Measurements from ENCODE around the gene SLC22A5.

SLC22A5 gene

DNA sequence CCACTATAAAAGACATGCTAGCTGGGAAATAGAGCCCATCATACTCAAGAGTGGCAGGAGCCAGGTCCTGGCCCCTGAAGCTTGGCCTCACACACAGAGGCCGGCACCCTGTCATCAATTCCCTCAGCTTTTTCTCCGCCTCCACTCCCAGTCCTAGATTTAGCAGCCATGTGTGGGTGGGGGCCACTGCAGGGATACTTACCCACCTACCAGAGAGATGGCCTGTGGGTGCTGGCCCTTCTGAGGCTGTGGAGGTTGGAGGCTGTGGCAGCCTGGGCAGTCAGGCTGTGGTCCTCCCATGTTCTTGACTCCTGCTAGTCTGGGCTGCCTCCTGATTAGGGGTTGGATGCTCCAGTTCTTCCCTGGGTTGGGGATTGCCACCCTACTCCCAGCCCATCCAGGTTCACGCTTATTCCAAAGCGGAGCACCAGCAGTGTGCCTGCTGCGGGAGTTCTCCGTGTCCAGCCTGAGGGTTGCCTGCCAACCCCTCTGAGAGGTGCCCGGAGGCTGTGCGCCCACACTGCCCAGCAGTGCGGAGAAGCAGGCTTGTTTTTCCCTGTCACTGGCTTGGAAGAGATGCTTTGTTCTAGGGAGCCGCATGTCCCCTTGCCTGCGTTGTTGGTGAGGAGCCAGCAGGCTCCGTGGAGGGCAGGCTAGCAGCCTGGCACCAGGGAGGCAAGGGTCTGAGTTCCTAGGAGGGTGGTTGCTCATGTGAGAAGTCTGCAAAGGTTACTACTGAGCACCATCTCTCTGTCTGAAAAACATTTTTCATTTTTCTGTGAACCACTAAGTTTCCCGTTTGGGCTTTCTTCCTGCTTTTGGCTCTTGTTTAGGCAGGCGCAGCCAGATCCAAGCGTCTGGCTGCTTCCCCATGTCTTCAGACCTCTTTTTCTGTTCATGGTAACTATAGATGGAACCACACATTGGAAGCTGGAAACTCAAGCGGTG lies 7.5 kb downstream of the SLC22A5 start:
- Histone ChIP-seq H3K4me3 (ENCODE audit: insufficient read depth, low read depth, low read length, poor library complexity, severe bottlenecking) (no peak overlapping the region), H3K9me3 (ENCODE audit: control insufficient read depth, low read length) (no peaks in the 10 kb centered on the region), H3K27me3 (replicated peaks; ENCODE audit: control insufficient read depth, insufficient read depth, low read length, poor library complexity, severe bottlenecking) (no peaks in the 10 kb centered on the region), H3K4me1 (ENCODE audit: control insufficient read depth, insufficient read depth, low read length, poor library complexity, severe bottlenecking) (no peaks in the 10 kb centered on the region), H3K27ac (ENCODE audit: insufficient read depth, low read length, poor library complexity, severe bottlenecking) (no peak overlapping the region), H3K36me3 (ENCODE audit: control insufficient read depth, insufficient read depth, low read length) (peaks cover 5% of the 10 kb centered on the region)
- DNase-seq, result no peak

DNA sequence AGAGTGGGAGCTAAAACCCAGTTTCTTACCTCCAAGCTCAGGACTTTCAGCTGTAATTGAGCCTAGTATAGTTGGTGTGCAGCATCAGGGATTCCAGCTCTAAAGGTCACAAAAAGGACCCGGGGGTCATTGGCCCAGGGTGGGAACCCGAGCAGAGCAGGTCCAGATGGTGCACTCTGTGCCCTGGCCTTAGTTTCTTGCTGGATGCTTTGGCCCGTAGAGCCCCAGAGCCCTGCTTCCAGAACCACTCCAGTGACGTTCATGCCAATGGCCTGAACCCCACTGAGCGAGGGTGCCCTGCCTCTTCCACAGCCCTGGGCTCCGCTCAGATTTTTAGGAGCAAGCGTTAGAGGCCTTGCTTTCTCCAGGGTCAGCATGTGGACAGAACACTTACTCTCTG lies 8.2 kb downstream of the SLC22A5 start:
- Histone ChIP-seq H3K27me3 (replicated peaks; ENCODE audit: control insufficient read depth, insufficient read depth, low read length, poor library complexity, severe bottlenecking) (no peaks in the 10 kb centered on the region), H3K9me3 (ENCODE audit: control insufficient read depth, low read length) (no peaks in the 10 kb centered on the region), H3K4me3 (ENCODE audit: insufficient read depth, low read depth, low read length, poor library complexity, severe bottlenecking) (no peak overlapping the region), H3K36me3 (ENCODE audit: control insufficient read depth, insufficient read depth, low read length) (peaks cover 5% of the 10 kb centered on the region), H3K27ac (ENCODE audit: insufficient read depth, low read length, poor library complexity, severe bottlenecking) (no peak overlapping the region), H3K4me1 (ENCODE audit: control insufficient read depth, insufficient read depth, low read length, poor library complexity, severe bottlenecking) (no peaks in the 10 kb centered on the region)
- DNase-seq, result no peak

DNA sequence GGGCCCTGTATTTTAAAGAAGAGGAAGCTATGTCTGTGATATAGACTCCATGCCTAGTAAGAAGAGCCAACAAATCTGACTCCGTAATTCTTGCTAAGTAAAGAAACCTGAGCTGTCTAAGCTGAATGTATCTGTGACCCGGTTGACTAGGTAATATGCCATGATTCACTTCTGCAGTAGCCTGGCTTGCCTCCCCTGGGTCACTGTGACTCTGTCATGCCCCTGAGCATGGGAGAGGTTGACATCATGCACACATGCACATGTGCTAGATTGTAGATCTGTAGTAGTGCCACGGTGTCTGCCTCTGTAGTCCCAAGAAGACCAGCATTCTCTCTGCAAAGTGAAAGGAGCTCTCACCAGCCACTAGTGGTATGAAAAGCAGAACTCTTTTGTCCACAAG lies 9.1 kb downstream of the SLC22A5 start:
- H3K4me3 ChIP-seq (ENCODE audit: insufficient read depth, low read depth, low read length, poor library complexity, severe bottlenecking), result no peak overlapping the region
- no peak for DNase-seq
- no peaks in the 10 kb centered on the region for H3K9me3 ChIP-seq (ENCODE audit: control insufficient read depth, low read length)
- peaks cover 5% of the 10 kb centered on the region for H3K36me3 ChIP-seq (ENCODE audit: control insufficient read depth, insufficient read depth, low read length)
- no peak overlapping the region for H3K27ac ChIP-seq (ENCODE audit: insufficient read depth, low read length, poor library complexity, severe bottlenecking)
- H3K4me1 ChIP-seq (ENCODE audit: control insufficient read depth, insufficient read depth, low read length, poor library complexity, severe bottlenecking), result no peaks in the 10 kb centered on the region
- no peaks in the 10 kb centered on the region for H3K27me3 ChIP-seq (replicated peaks; ENCODE audit: control insufficient read depth, insufficient read depth, low read length, poor library complexity, severe bottlenecking)

DNA sequence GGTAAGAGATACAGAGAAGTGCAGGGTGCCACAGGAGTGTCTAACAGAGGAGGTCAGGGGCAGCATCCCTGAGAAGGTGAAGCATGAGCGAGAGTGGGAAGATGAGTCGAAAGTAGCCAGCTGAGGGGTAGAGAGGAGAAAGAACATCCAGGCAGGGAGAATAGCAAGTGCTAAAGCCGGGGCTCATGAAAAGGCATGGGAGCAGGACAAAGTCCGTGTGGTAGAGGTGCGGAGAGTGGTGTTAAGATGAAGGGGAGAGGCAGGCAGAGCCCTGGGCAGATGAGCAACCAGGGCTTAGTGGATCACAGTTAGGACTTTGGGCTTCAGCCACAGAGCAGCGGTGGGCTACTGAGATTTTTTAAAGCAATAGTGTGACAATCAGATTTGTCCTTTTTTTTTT lies 10.5 kb downstream of the SLC22A5 start:
- Histone ChIP-seq H3K36me3 (ENCODE audit: control insufficient read depth, insufficient read depth, low read length) (peaks cover 5% of the 10 kb centered on the region), H3K27ac (ENCODE audit: insufficient read depth, low read length, poor library complexity, severe bottlenecking) (no peak overlapping the region), H3K4me3 (ENCODE audit: insufficient read depth, low read depth, low read length, poor library complexity, severe bottlenecking) (no peak overlapping the region), H3K9me3 (ENCODE audit: control insufficient read depth, low read length) (no peaks in the 10 kb centered on the region), H3K27me3 (replicated peaks; ENCODE audit: control insufficient read depth, insufficient read depth, low read length, poor library complexity, severe bottlenecking) (no peaks in the 10 kb centered on the region), H3K4me1 (ENCODE audit: control insufficient read depth, insufficient read depth, low read length, poor library complexity, severe bottlenecking) (no peaks in the 10 kb centered on the region)
- DNase-seq, result no peak

DNA sequence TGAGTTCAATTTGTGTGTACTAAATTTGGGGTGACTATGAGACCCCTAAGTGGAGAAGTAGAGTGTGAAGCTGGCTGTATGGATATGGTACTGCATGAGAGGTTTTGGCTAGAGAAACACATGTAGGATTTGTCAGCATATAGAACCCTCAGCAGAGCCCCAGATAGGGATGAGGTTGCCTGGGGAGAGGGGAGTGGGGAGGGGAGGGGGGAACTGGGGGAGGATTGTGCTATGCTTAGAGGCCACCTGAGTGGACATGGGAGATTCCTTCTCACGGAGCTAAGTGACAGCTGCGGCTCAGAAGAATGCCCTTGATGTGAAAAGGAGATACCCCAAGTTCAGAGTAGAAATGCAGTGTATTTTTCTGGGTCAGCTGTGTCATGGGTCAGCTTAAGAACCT lies 11.2 kb downstream of the SLC22A5 start:
- H3K27ac ChIP-seq (ENCODE audit: insufficient read depth, low read length, poor library complexity, severe bottlenecking), result no peak overlapping the region
- no peaks in the 10 kb centered on the region for H3K27me3 ChIP-seq (replicated peaks; ENCODE audit: control insufficient read depth, insufficient read depth, low read length, poor library complexity, severe bottlenecking)
- no peak overlapping the region for H3K4me3 ChIP-seq (ENCODE audit: insufficient read depth, low read depth, low read length, poor library complexity, severe bottlenecking)
- no peaks in the 10 kb centered on the region for H3K4me1 ChIP-seq (ENCODE audit: control insufficient read depth, insufficient read depth, low read length, poor library complexity, severe bottlenecking)
- H3K36me3 ChIP-seq (ENCODE audit: control insufficient read depth, insufficient read depth, low read length), result peaks cover 5% of the 10 kb centered on the region
- no peaks in the 10 kb centered on the region for H3K9me3 ChIP-seq (ENCODE audit: control insufficient read depth, low read length)
- DNase-seq, result no peak

DNA sequence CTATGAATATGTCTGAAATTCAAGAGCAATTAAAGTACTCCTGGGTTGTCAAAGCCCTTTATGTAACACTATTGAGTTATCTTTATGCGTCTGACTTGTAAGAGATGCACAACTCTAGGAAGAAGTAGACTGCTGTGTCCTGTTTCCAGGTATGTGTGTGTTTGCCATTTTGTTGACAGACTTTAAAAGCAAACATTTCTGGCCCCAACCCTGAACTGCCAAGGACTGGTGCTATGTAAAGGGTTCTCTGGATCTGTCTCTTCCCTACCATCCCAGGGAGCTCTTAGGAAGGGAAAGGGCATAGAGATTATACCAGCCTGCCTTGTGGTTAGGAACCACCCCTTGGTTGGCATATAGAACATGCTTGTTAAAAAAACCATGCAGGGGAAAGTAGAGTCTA lies 12.1 kb downstream of the SLC22A5 start:
- Histone ChIP-seq H3K4me3 (ENCODE audit: insufficient read depth, low read depth, low read length, poor library complexity, severe bottlenecking) (no peak overlapping the region), H3K36me3 (ENCODE audit: control insufficient read depth, insufficient read depth, low read length) (peaks cover 5% of the 10 kb centered on the region), H3K27me3 (replicated peaks; ENCODE audit: control insufficient read depth, insufficient read depth, low read length, poor library complexity, severe bottlenecking) (no peaks in the 10 kb centered on the region), H3K9me3 (ENCODE audit: control insufficient read depth, low read length) (no peaks in the 10 kb centered on the region), H3K27ac (ENCODE audit: insufficient read depth, low read length, poor library complexity, severe bottlenecking) (no peak overlapping the region), H3K4me1 (ENCODE audit: control insufficient read depth, insufficient read depth, low read length, poor library complexity, severe bottlenecking) (peaks cover 4% of the 10 kb centered on the region)
- no peak for DNase-seq

DNA sequence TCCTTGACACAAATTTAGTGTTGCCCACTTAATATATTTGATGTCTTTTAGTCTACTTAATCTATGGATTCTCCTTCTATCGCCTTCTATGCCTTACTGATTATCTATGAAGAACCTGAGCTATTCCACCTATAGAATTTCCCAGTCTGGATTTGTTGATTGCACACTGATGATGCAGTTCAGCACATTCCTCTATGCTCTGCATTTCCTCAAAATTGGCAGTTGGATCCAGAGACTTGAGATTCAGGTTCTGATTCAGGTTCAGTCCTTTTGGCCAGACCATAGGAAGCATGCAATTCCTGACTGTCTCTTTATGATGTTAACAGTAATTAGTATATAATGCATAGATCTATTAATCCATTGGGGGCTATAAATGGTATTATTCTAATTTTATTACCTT lies 13.8 kb downstream of the SLC22A5 start:
- H3K4me1 ChIP-seq (ENCODE audit: control insufficient read depth, insufficient read depth, low read length, poor library complexity, severe bottlenecking), result peaks cover 8% of the 10 kb centered on the region

DNA sequence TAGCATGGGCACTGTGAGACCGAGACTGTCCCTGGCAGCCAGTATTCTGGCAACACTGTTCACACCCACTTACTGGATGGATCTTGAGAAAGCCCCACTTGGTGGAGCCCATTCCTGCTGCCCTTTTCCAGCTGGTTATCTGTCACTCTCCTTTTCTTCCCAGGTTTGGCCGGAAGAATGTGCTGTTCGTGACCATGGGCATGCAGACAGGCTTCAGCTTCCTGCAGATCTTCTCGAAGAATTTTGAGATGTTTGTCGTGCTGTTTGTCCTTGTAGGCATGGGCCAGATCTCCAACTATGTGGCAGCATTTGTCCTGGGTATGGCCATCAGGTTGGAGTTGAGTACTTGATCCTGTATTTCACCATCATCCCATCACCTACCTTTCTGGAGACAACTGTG lies 14.5 kb downstream of the SLC22A5 start:
- Histone ChIP-seq H3K4me1 (ENCODE audit: control insufficient read depth, insufficient read depth, low read length, poor library complexity, severe bottlenecking) (peaks cover 8% of the 10 kb centered on the region), H3K9me3 (ENCODE audit: control insufficient read depth, low read length) (no peaks in the 10 kb centered on the region), H3K27ac (ENCODE audit: insufficient read depth, low read length, poor library complexity, severe bottlenecking) (no peak overlapping the region), H3K27me3 (replicated peaks; ENCODE audit: control insufficient read depth, insufficient read depth, low read length, poor library complexity, severe bottlenecking) (no peaks in the 10 kb centered on the region), H3K4me3 (ENCODE audit: insufficient read depth, low read depth, low read length, poor library complexity, severe bottlenecking) (no peak overlapping the region), H3K36me3 (ENCODE audit: control insufficient read depth, insufficient read depth, low read length) (no peaks in the 10 kb centered on the region)
- no peak for DNase-seq

More for the DNA sequence above, 13.8 kb downstream of the SLC22A5 start:
- H3K4me3 ChIP-seq (ENCODE audit: insufficient read depth, low read depth, low read length, poor library complexity, severe bottlenecking), result no peak overlapping the region
- no peaks in the 10 kb centered on the region for H3K27me3 ChIP-seq (replicated peaks; ENCODE audit: control insufficient read depth, insufficient read depth, low read length, poor library complexity, severe bottlenecking)
- H3K36me3 ChIP-seq (ENCODE audit: control insufficient read depth, insufficient read depth, low read length), result peaks cover 1% of the 10 kb centered on the region
- no peak overlapping the region for H3K27ac ChIP-seq (ENCODE audit: insufficient read depth, low read length, poor library complexity, severe bottlenecking)
- DNase-seq, result no peak
- H3K9me3 ChIP-seq (ENCODE audit: control insufficient read depth, low read length), result no peaks in the 10 kb centered on the region

DNA sequence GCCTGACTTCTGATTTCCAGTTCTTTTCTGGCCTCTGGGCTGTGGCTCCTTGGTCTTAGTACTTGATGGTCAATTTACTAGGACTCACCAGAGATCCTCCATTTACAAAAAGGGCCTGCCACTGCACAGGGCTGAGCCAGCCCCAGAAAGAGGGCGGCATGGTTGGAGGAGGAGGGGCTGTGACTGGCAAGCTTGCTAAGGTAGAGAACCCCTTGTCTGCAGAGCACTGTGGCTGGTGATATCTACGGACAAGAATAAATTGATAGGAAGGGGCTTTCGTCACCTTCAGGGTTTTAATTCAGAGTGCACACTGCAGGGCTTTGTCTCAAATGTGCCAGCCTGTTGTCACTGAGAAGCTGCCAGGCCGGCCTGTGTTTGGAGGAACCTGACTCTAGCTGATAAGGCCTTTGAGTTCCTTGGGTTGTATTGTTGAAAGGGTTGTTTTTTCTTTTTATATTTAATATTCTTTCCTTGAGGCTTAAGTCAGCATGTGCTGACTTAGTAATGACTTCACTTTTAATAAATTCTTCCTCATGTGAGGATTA lies 15.1 kb downstream of the SLC22A5 start:
- peaks cover 8% of the 10 kb centered on the region for H3K4me1 ChIP-seq (ENCODE audit: control insufficient read depth, insufficient read depth, low read length, poor library complexity, severe bottlenecking)
- no peaks in the 10 kb centered on the region for H3K9me3 ChIP-seq (ENCODE audit: control insufficient read depth, low read length)
- H3K27me3 ChIP-seq (replicated peaks; ENCODE audit: control insufficient read depth, insufficient read depth, low read length, poor library complexity, severe bottlenecking), result no peaks in the 10 kb centered on the region
- no peaks in the 10 kb centered on the region for H3K36me3 ChIP-seq (ENCODE audit: control insufficient read depth, insufficient read depth, low read length)
- no peak overlapping the region for H3K27ac ChIP-seq (ENCODE audit: insufficient read depth, low read length, poor library complexity, severe bottlenecking)
- DNase-seq, result no peak
- H3K4me3 ChIP-seq (ENCODE audit: insufficient read depth, low read depth, low read length, poor library complexity, severe bottlenecking), result no peak overlapping the region

DNA sequence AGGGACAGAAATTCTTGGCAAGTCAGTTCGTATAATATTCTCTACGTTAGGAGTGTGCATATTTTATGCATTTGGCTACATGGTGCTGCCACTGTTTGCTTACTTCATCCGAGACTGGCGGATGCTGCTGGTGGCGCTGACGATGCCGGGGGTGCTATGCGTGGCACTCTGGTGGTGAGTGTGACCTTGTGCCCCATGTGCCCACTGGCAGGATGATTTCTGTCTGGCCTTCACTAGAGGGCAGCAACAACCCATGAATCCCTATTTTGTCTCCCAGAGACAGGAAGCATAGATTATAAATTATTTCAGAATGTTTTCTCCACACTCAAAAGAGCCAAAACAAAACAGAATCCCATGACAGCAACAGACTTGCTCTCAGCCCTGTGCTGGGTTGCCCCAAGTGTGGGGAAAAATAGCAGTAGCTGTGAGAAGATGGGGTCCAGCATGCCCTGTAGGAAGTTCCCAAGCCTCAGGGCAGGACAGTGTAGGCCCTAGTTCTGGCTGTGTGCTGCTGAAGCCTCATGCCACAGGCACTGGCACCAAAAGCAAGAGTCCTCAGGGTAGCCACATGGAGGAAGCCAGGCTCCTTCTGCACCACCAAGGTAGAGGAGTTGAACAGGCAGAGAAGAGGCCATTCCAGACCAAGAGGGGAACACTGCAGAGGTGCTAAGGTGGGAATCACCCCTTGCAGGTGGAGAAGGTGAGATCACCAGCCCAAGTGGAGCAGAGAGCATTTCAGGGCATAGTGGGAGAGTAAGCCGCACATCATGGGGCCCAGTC lies 16.0 kb downstream of the SLC22A5 start:
- H3K4me3 ChIP-seq (ENCODE audit: insufficient read depth, low read depth, low read length, poor library complexity, severe bottlenecking), result no peak overlapping the region
- H3K4me1 ChIP-seq (ENCODE audit: control insufficient read depth, insufficient read depth, low read length, poor library complexity, severe bottlenecking), result peaks cover 8% of the 10 kb centered on the region
- H3K36me3 ChIP-seq (ENCODE audit: control insufficient read depth, insufficient read depth, low read length), result no peaks in the 10 kb centered on the region
- no peaks in the 10 kb centered on the region for H3K9me3 ChIP-seq (ENCODE audit: control insufficient read depth, low read length)
- no peak overlapping the region for H3K27ac ChIP-seq (ENCODE audit: insufficient read depth, low read length, poor library complexity, severe bottlenecking)
- H3K27me3 ChIP-seq (replicated peaks; ENCODE audit: control insufficient read depth, insufficient read depth, low read length, poor library complexity, severe bottlenecking), result no peaks in the 10 kb centered on the region
- DNase-seq, result peak; percentile 34 to 41 (median 40)

All from effector memory CD4-positive, alpha-beta T cell (primary cell).